ENCODE measurements around the gene ATP8A1. TPM values are rescaled to one million over a fixed set of nuclear protein-coding genes. Genes with fewer than 3 reads are reported as not detected.

Gene ATP8A1
- total RNA-seq, 1 donor from 2014 or later, result 11.6 TPM

DNA sequence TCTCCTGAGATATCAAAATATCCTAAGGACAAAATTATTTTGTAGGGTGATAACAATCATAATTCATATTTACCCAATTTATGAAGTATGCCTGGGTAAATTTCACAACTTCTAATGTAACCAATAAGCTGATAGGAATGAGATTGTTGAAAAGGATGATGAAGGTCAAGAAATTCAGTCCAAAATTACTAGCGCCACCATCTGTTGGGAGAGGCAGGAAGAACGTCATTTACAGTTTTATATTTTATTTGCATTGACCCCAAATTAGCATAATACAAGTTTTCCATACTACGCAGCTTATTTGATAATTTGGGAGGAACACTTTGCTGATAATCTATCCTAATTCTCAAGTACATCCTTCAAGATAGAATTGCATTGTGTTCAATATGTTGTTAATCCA, 78.7 kb downstream of the ATP8A1 start:
- Mint-ChIP-seq H3K4me3 (no peak overlapping the region), H3K27me3 (no peaks in the 10 kb centered on the region), H3K27ac (no peak overlapping the region), H3K4me1 (ENCODE audit: unreplicated experiment) (no peaks in the 10 kb centered on the region), H3K9me3 (no peaks in the 10 kb centered on the region), H3K36me3 (no peaks in the 10 kb centered on the region)
- no peak for TF ChIP-seq CTCF (conservative IDR thresholded peaks at IDR 0.05)
- DNase-seq (ENCODE audit: extremely low spot score, unreplicated experiment), result no peak

DNA sequence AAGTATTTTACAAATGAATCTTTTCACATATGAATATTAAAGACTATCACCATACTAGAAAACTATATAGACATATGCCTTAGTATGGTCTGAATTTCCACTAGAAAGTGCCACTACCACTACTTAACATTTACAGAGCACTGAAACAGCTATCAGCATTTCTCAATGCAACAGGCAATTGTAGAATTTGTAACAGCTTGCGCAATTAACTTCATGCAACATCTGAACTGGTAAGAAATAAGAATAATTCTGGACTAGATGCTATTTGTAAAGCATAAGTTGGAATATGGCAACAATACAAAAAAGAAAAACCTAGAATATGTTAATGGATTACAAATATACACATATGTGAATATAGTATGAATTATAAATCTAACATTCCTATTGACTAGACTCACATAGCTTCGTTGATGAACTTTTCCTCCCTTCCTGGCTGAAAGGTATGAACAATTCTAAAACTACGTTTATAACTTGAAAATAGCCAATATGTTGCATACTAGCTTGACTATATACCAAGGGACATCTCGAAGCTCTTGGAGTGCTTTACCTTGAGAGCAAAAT, 82.0 kb downstream of the ATP8A1 start:
- no peak overlapping the region for H3K27ac Mint-ChIP-seq
- no peaks in the 10 kb centered on the region for H3K36me3 Mint-ChIP-seq

GRCh38 chr4:42573249-42573648, 83.7 kb downstream of the ATP8A1 start:
- Mint-ChIP-seq H3K27me3 (no peaks in the 10 kb centered on the region), H3K36me3 (no peaks in the 10 kb centered on the region), H3K4me3 (no peak overlapping the region), H3K4me1 (ENCODE audit: unreplicated experiment) (no peaks in the 10 kb centered on the region), H3K27ac (no peak overlapping the region), H3K9me3 (no peaks in the 10 kb centered on the region)
- TF ChIP-seq CTCF (conservative IDR thresholded peaks at IDR 0.05), result no peak
- DNase-seq (ENCODE audit: extremely low spot score, unreplicated experiment), result no peak

More for the DNA sequence above, 82.0 kb downstream of the ATP8A1 start:
- Mint-ChIP-seq H3K4me1 (ENCODE audit: unreplicated experiment) (no peaks in the 10 kb centered on the region), H3K4me3 (no peak overlapping the region), H3K9me3 (no peaks in the 10 kb centered on the region), H3K27me3 (no peaks in the 10 kb centered on the region)
- TF ChIP-seq CTCF (conservative IDR thresholded peaks at IDR 0.05), result no peak
- no peak for DNase-seq (ENCODE audit: extremely low spot score, unreplicated experiment)

- H3K27me3 Mint-ChIP-seq, result no peaks in the 10 kb centered on the region
- no peak for TF ChIP-seq CTCF (conservative IDR thresholded peaks at IDR 0.05)
- no peaks in the 10 kb centered on the region for H3K4me1 Mint-ChIP-seq (ENCODE audit: unreplicated experiment)
- H3K4me3 Mint-ChIP-seq, result no peak overlapping the region
- no peak for DNase-seq (ENCODE audit: extremely low spot score, unreplicated experiment)
- H3K9me3 Mint-ChIP-seq, result no peaks in the 10 kb centered on the region
- H3K27ac Mint-ChIP-seq, result no peak overlapping the region
- no peaks in the 10 kb centered on the region for H3K36me3 Mint-ChIP-seq
Measured at GRCh38 chr4:42570221-42570620, 86.7 kb downstream of the ATP8A1 start.

- Mint-ChIP-seq H3K27ac (no peak overlapping the region), H3K9me3 (no peaks in the 10 kb centered on the region), H3K36me3 (no peaks in the 10 kb centered on the region), H3K27me3 (no peaks in the 10 kb centered on the region), H3K4me1 (ENCODE audit: unreplicated experiment) (no peaks in the 10 kb centered on the region), H3K4me3 (no peak overlapping the region)
- no peak for DNase-seq (ENCODE audit: extremely low spot score, unreplicated experiment)
- peak; percentile 90 for TF ChIP-seq CTCF (conservative IDR thresholded peaks at IDR 0.05)
Measured at GRCh38 chr4:42568610-42569207, 88.2 kb downstream of the ATP8A1 start.

All from type B pancreatic cell (in vitro differentiated cells).